GM19468 (cell line): ENCODE data around the gene TSSK6.

ENCODE experiments used
- ATAC-seq: cut with Tn5 transposase; IDR thresholded peaks from one replicate; pipeline ENCODE4 v1.9.1; 2021; ENCODE audit warnings: mild to moderate bottlenecking, moderate library complexity, moderate number of reproducible peaks; ENCODE audit not compliant: unreplicated experiment; ENCODE audit errors: extremely low read depth

The TSSK6 gene

GRCh38 chr19:19545707-19546106 is 30.4 kb upstream of the TSSK6 start:
- no peak for ATAC-seq

- ATAC-seq = no peak
Measured at GRCh38 chr19:19544954-19545591, 29.7 kb upstream of the TSSK6 start.

- no peak for ATAC-seq
Measured at GRCh38 chr19:19544257-19544953, 29.1 kb upstream of the TSSK6 start.

- ATAC-seq = no peak
Measured at GRCh38 chr19:19543640-19544039, 28.3 kb upstream of the TSSK6 start.

- no peak for ATAC-seq
Measured at GRCh38 chr19:19543101-19543500, 27.8 kb upstream of the TSSK6 start.

- ATAC-seq = no peak
Measured at GRCh38 chr19:19542507-19542906, 27.2 kb upstream of the TSSK6 start.

GRCh38 chr19:19541616-19542015 is 26.3 kb upstream of the TSSK6 start:
- ATAC-seq = no peak

GRCh38 chr19:19540715-19541515 is 25.6 kb upstream of the TSSK6 start:
- ATAC-seq = no peak

- ATAC-seq = no peak
Measured at GRCh38 chr19:19540064-19540714, 24.8 kb upstream of the TSSK6 start.

GRCh38 chr19:19539698-19540063 is 24.3 kb upstream of the TSSK6 start:
- ATAC-seq = no peak

GRCh38 chr19:19538785-19539166 is 23.4 kb upstream of the TSSK6 start:
- no peak for ATAC-seq

GRCh38 chr19:19538061-19538784 is 22.9 kb upstream of the TSSK6 start, which contains the start of gene CILP2:
Gene CILP2, plus strand, starts transcription at chr19:19538265. Its CDS starts 85 bp downstream, at chr19:19538350.
- no peak for ATAC-seq

GRCh38 chr19:19537075-19538048 is 22.0 kb upstream of the TSSK6 start:
- no peak for ATAC-seq

- ATAC-seq = no peak
Measured at GRCh38 chr19:19535311-19536191, 20.2 kb upstream of the TSSK6 start.

- ATAC-seq = no peak
Measured at GRCh38 chr19:19534556-19535265, 19.4 kb upstream of the TSSK6 start.

GRCh38 chr19:19533841-19534240 is 18.5 kb upstream of the TSSK6 start:
- no peak for ATAC-seq
